HL-60 (cell line): ENCODE measurements around the gene CPT1B.

ENCODE experiments used
- DNase-seq, 2 experiments: peaks; one replicate each; pipeline ENCODE4 v3.0.0-alpha.2; 2010 to 2020; ENCODE audit warnings: low read depth in 1 of 2, low spot score in 1 of 2
- H3K27ac ChIP-seq: fragments of 250-450 bp; sonication (Bioruptor Pico); replicated peaks from 2 replicates; pipeline ENCODE4 v1.5.1; 2020; ENCODE audit warnings: mild to moderate bottlenecking, moderate library complexity
- H3K27me3 ChIP-seq: fragments of 250-450 bp; sonication (Bioruptor Pico); 2 replicates; pipeline ENCODE4 v1.5.1; 2021; ENCODE audit warnings: mild to moderate bottlenecking, moderate library complexity; ENCODE audit not compliant: insufficient read depth, poor library complexity, severe bottlenecking
- H3K4me3 ChIP-seq: replicated peaks from 2 replicates; pipeline ENCODE4 v1.5.1; 2011; ENCODE audit warnings: mild to moderate bottlenecking, control low read depth, low read length; ENCODE audit not compliant: insufficient read depth
- GABPA ChIP-seq: IDR thresholded peaks from 2 replicates; pipeline ENCODE4 v1.6.1; 2012; ENCODE audit warnings: low read depth
- POLR2AphosphoS5 ChIP-seq: IDR thresholded peaks from 2 replicates; pipeline ENCODE4 v1.6.1; 2012; ENCODE audit warnings: low read depth
- SPI1 ChIP-seq: IDR thresholded peaks from 2 replicates; pipeline ENCODE4 v1.6.1; 2012; ENCODE audit warnings: low read depth, mild to moderate bottlenecking, borderline replicate concordance
- TF ChIP-seq, protein P1 (sequence below): IDR thresholded peaks from 2 replicates; pipeline ENCODE4 v1.6.1; 2012; ENCODE audit warnings: low read depth; ENCODE audit not compliant: insufficient replicate concordance
- TF ChIP-seq, protein P2 (sequence below): IDR thresholded peaks from one replicate; pipeline ENCODE4 v1.5.1; 2011; ENCODE audit warnings: low read length, control low read depth, inconsistent platforms; ENCODE audit not compliant: insufficient read depth

The CPT1B gene

DNA sequence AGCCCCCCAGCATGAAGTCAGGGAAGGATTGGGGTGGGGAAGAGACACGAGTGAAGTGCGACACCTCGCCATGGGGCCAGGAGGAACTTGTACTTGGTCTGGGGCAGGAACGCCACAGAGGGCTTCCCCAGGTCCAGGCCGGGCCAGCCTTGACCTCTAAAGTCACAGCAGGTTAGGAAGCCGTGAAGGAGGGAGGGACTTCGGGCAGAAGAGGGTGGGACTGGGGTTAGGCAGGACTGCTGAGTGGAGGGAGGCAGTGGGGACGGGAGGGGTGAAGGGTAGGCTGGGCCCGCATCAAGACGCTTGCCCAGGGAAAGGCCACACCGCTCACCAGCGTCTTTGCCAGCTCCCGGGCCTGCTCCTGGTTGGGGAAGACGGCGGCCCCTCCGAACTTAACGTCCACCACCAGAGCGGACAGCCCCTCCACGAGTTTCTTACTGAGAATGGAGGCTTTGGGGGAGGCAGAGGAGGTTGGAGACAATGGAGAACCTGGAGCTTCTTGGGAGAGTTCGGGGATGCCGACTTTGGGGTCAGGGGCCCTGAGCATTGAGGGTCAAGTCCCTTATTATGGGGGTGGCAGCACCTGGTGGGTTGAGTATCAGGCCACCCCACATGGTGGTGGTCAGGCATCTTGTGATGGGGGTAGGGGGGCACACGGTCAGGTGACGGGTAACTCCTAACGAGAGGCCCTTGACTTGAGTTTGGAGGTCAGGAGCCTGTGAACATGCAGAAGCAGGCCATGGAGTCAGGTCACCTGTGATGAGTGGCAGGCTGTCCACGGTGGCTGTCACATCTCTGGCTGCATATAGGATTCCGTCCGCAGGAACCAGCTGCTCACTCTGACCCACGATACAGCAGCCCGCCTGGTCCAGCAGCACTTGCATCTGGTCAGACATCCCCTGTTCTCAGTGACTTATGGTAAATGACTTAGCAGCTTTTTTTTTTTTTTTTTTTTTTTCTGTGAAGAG lies 51.1 kb downstream of the CPT1B start:
- H3K4me3 ChIP-seq: peak overlapping the region; percentile 70
- no peaks in the 10 kb centered on the region for H3K27me3 ChIP-seq
- TF ChIP-seq, protein P1, sequence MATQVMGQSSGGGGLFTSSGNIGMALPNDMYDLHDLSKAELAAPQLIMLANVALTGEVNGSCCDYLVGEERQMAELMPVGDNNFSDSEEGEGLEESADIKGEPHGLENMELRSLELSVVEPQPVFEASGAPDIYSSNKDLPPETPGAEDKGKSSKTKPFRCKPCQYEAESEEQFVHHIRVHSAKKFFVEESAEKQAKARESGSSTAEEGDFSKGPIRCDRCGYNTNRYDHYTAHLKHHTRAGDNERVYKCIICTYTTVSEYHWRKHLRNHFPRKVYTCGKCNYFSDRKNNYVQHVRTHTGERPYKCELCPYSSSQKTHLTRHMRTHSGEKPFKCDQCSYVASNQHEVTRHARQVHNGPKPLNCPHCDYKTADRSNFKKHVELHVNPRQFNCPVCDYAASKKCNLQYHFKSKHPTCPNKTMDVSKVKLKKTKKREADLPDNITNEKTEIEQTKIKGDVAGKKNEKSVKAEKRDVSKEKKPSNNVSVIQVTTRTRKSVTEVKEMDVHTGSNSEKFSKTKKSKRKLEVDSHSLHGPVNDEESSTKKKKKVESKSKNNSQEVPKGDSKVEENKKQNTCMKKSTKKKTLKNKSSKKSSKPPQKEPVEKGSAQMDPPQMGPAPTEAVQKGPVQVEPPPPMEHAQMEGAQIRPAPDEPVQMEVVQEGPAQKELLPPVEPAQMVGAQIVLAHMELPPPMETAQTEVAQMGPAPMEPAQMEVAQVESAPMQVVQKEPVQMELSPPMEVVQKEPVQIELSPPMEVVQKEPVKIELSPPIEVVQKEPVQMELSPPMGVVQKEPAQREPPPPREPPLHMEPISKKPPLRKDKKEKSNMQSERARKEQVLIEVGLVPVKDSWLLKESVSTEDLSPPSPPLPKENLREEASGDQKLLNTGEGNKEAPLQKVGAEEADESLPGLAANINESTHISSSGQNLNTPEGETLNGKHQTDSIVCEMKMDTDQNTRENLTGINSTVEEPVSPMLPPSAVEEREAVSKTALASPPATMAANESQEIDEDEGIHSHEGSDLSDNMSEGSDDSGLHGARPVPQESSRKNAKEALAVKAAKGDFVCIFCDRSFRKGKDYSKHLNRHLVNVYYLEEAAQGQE: no peak
- TF ChIP-seq POLR2AphosphoS5 (peak; percentile 56; the same call in 1 of the 2 replicates), SPI1 (no peak)
- peak; percentile 71 to 89 for DNase-seq
- peak overlapping the region; percentile 91 for H3K27ac ChIP-seq

DNA sequence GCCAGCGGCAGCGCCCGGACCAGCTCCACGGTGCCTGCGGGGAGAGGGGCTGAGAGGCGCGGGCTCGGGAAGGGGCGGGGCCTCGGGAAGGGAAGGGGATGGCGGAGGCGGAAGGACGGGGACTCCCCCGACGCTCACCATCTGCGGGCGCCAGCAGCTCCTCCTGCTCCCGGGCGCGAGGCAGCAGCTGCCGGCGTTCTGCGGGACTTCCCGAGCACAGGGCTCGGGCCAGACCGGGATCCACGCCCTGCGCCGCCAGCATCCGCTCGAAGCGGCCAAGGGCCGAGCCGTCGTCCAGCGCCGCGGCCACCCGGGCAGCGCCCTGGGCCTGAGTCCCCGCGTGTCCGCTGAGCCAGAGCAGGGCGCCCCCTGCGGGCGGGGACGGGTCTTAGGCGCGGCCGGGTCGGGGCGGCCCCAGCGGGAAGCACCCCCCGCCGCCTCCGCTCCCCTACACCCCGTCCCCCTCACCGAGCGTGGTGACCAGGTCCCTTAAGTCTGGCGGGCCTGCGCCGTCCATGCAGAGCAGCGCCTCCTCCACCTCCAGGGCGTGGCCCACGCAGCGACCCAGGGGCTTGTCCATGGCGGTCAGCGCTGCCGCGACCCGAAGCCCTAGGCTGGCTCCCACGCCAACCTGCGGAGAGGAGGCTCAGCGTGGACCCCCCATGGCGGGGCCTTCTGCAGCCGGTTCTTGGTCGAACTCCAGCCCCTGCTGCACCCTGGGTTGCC lies 52.0 kb downstream of the CPT1B start:
- Histone ChIP-seq H3K27ac (peak overlapping the region; percentile 91), H3K27me3 (no peaks in the 10 kb centered on the region), H3K4me3 (peak overlapping the region; percentile 70)
- peak; percentile 84 to 90 for DNase-seq
- TF ChIP-seq SPI1 (no peak), POLR2AphosphoS5 (no peak; the same call in 1 of the 2 replicates), GABPA (peak; percentile 33; the same call in 1 of the 2 replicates)
- TF ChIP-seq, protein P1: peak; percentile 33
- TF ChIP-seq, protein P2, sequence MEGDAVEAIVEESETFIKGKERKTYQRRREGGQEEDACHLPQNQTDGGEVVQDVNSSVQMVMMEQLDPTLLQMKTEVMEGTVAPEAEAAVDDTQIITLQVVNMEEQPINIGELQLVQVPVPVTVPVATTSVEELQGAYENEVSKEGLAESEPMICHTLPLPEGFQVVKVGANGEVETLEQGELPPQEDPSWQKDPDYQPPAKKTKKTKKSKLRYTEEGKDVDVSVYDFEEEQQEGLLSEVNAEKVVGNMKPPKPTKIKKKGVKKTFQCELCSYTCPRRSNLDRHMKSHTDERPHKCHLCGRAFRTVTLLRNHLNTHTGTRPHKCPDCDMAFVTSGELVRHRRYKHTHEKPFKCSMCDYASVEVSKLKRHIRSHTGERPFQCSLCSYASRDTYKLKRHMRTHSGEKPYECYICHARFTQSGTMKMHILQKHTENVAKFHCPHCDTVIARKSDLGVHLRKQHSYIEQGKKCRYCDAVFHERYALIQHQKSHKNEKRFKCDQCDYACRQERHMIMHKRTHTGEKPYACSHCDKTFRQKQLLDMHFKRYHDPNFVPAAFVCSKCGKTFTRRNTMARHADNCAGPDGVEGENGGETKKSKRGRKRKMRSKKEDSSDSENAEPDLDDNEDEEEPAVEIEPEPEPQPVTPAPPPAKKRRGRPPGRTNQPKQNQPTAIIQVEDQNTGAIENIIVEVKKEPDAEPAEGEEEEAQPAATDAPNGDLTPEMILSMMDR: peak; percentile 26

DNA sequence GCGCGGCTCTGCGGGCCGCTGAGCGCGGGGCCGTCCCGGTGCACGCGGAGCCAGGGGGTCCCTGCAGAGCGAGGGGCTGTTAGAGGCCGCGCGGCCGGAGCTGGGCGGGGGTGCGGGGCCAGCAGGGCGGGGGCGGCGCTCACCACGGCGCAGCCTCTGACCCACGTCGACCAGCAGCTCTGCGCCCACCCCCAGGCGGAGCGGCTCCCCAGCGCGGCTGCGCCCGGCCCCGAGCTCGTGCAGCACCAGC lies 52.4 kb downstream of the CPT1B start:
- Histone ChIP-seq H3K27ac (peak overlapping the region; percentile 91), H3K27me3 (no peaks in the 10 kb centered on the region), H3K4me3 (peak overlapping the region; percentile 70)
- TF ChIP-seq, protein P1: no peak
- TF ChIP-seq GABPA (no peak), SPI1 (no peak), POLR2AphosphoS5 (no peak)
- TF ChIP-seq, protein P2: no peak
- no peak for DNase-seq
